Measurements from ENCODE around the gene TAF1B.

TAF1B gene

GRCh38 chr2:9807056-9807455 lies 36.2 kb upstream of the TAF1B start:
- no peak overlapping the region for H3K4me3 ChIP-seq (ENCODE audit: low read length)
- no peak for DNase-seq (ENCODE audit: low read depth, low spot score)

- no peak for DNase-seq (ENCODE audit: low read depth, low spot score)
- H3K4me3 ChIP-seq (ENCODE audit: low read length) = no peak overlapping the region
Observed at GRCh38 chr2:9807555-9808305, 35.5 kb upstream of the TAF1B start.

- DNase-seq (ENCODE audit: low read depth, low spot score) = no peak
- no peak overlapping the region for H3K4me3 ChIP-seq (ENCODE audit: low read length)
Observed at GRCh38 chr2:9808334-9809063, 34.8 kb upstream of the TAF1B start.

- no peak for DNase-seq (ENCODE audit: low read depth, low spot score)
- H3K4me3 ChIP-seq (ENCODE audit: low read length) = no peak overlapping the region
Observed at GRCh38 chr2:9809064-9809356, 34.3 kb upstream of the TAF1B start.

- H3K4me3 ChIP-seq (ENCODE audit: low read length) = no peak overlapping the region
- no peak for DNase-seq (ENCODE audit: low read depth, low spot score)
Observed at GRCh38 chr2:9809448-9810088, 33.7 kb upstream of the TAF1B start.

GRCh38 chr2:9811216-9811615 lies 32.1 kb upstream of the TAF1B start:
- H3K4me3 ChIP-seq (ENCODE audit: low read length) = no peak overlapping the region
- no peak for DNase-seq (ENCODE audit: low read depth, low spot score)

- H3K4me3 ChIP-seq (ENCODE audit: low read length) = no peak overlapping the region
- DNase-seq (ENCODE audit: low read depth, low spot score) = no peak
Observed at GRCh38 chr2:9811679-9812511, 31.4 kb upstream of the TAF1B start.

- no peak for DNase-seq (ENCODE audit: low read depth, low spot score)
- H3K4me3 ChIP-seq (ENCODE audit: low read length) = no peak overlapping the region
Observed at GRCh38 chr2:9812945-9813311, 30.3 kb upstream of the TAF1B start.

- peak; percentile 35 for DNase-seq (ENCODE audit: low read depth, low spot score)
- no peak overlapping the region for H3K4me3 ChIP-seq (ENCODE audit: low read length)
Observed at GRCh38 chr2:9813312-9814128, 29.8 kb upstream of the TAF1B start.

- no peak for DNase-seq (ENCODE audit: low read depth, low spot score)
Observed at GRCh38 chr2:9814129-9814868, 29.0 kb upstream of the TAF1B start.

GRCh38 chr2:9815076-9815475 lies 28.2 kb upstream of the TAF1B start:
- H3K4me3 ChIP-seq (ENCODE audit: low read length) = no peak overlapping the region
- DNase-seq (ENCODE audit: low read depth, low spot score) = no peak

More at GRCh38 chr2:9814129-9814868, 29.0 kb upstream of the TAF1B start:
- no peak overlapping the region for H3K4me3 ChIP-seq (ENCODE audit: low read length)

GRCh38 chr2:9815844-9816279 lies 27.4 kb upstream of the TAF1B start:
- H3K4me3 ChIP-seq (ENCODE audit: low read length) = no peak overlapping the region
- DNase-seq (ENCODE audit: low read depth, low spot score) = no peak

- no peak for DNase-seq (ENCODE audit: low read depth, low spot score)
- H3K4me3 ChIP-seq (ENCODE audit: low read length) = no peak overlapping the region
Observed at GRCh38 chr2:9818097-9818496, 25.2 kb upstream of the TAF1B start.

GRCh38 chr2:9819551-9819950 lies 23.7 kb upstream of the TAF1B start:
- no peak overlapping the region for H3K4me3 ChIP-seq (ENCODE audit: low read length)
- DNase-seq (ENCODE audit: low read depth, low spot score) = no peak

- no peak for DNase-seq (ENCODE audit: low read depth, low spot score)
Observed at GRCh38 chr2:9820020-9820973, 23.0 kb upstream of the TAF1B start.

GRCh38 chr2:9821805-9822445 lies 21.3 kb upstream of the TAF1B start:
- no peak overlapping the region for H3K4me3 ChIP-seq (ENCODE audit: low read length)
- no peak for DNase-seq (ENCODE audit: low read depth, low spot score)

More at GRCh38 chr2:9820020-9820973, 23.0 kb upstream of the TAF1B start:
- no peak overlapping the region for H3K4me3 ChIP-seq (ENCODE audit: low read length)

GRCh38 chr2:9824441-9824840 lies 18.8 kb upstream of the TAF1B start:
- H3K4me3 ChIP-seq (ENCODE audit: low read length) = no peak overlapping the region
- DNase-seq (ENCODE audit: low read depth, low spot score) = no peak

All from Jurkat, Clone E6-1 (cell line).